ENCODE measurements around the gene SLC39A7.

The SLC39A7 gene

GRCh38 chr6:33212857-33213165 is 12.1 kb downstream of the SLC39A7 start:
- H3K27me3 ChIP-seq (ENCODE audit: insufficient read depth, low read length, poor library complexity, severe bottlenecking): no peaks in the 10 kb centered on the region
- no peak overlapping the region for H3K9ac ChIP-seq (ENCODE audit: low read depth, low read length, poor library complexity, severe bottlenecking)
- H2AFZ ChIP-seq (ENCODE audit: low read length): no peak overlapping the region
- peaks cover 9% of the 10 kb centered on the region; the same call in 1 of the 2 replicates for H3K79me2 ChIP-seq (ENCODE audit: insufficient read depth, low read length)
- TF ChIP-seq EZH2phosphoT487 (IDR thresholded peaks at IDR 0.05; ENCODE audit: borderline replicate concordance): no peak
- TF ChIP-seq CTCF (conservative IDR thresholded peaks at IDR 0.05; ENCODE audit: low read length): no peak
- H3K4me3 ChIP-seq (ENCODE audit: low read length, poor library complexity, severe bottlenecking): no peak overlapping the region
- H3K4me1 ChIP-seq (ENCODE audit: insufficient read depth, low read length, poor library complexity, severe bottlenecking): peaks cover 10% of the 10 kb centered on the region
- no peaks in the 10 kb centered on the region for H3K36me3 ChIP-seq (ENCODE audit: insufficient read depth, low read length)
- H3K4me2 ChIP-seq (ENCODE audit: low read depth, low read length, poor library complexity, severe bottlenecking): no peak overlapping the region
- H3K9me3 ChIP-seq (ENCODE audit: insufficient read depth, low read depth, low read length): no peaks in the 10 kb centered on the region
- no peaks in the 10 kb centered on the region for H3F3A ChIP-seq (ENCODE audit: low read depth)
- no peaks in the 10 kb centered on the region for H3K9me2 ChIP-seq (replicated peaks; ENCODE audit: low read depth, low read length)
- H4K20me1 ChIP-seq (ENCODE audit: insufficient read depth, low read length, poor library complexity, severe bottlenecking): no peaks in the 10 kb centered on the region

- Histone ChIP-seq H3K4me2 (ENCODE audit: low read depth, low read length, poor library complexity, severe bottlenecking) (no peak overlapping the region), H3K9ac (ENCODE audit: low read depth, low read length, poor library complexity, severe bottlenecking) (no peak overlapping the region)
Observed at GRCh38 chr6:33213166-33213988, 12.7 kb downstream of the SLC39A7 start.

GRCh38 chr6:33213989-33214335 is 13.3 kb downstream of the SLC39A7 start:
- Histone ChIP-seq H3K9me2 (replicated peaks; ENCODE audit: low read depth, low read length) (no peaks in the 10 kb centered on the region), H2AFZ (ENCODE audit: low read length) (no peak overlapping the region), H3K4me3 (ENCODE audit: low read length, poor library complexity, severe bottlenecking) (no peak overlapping the region), H3K4me1 (ENCODE audit: insufficient read depth, low read length, poor library complexity, severe bottlenecking) (peaks cover 4% of the 10 kb centered on the region), H3K79me2 (ENCODE audit: insufficient read depth, low read length) (peaks cover 3% of the 10 kb centered on the region; the same call in 1 of the 2 replicates), H3K36me3 (ENCODE audit: insufficient read depth, low read length) (no peaks in the 10 kb centered on the region), H4K20me1 (ENCODE audit: insufficient read depth, low read length, poor library complexity, severe bottlenecking) (no peaks in the 10 kb centered on the region), H3K4me2 (ENCODE audit: low read depth, low read length, poor library complexity, severe bottlenecking) (no peak overlapping the region), H3K9me3 (ENCODE audit: insufficient read depth, low read depth, low read length) (no peaks in the 10 kb centered on the region), H3K9ac (ENCODE audit: low read depth, low read length, poor library complexity, severe bottlenecking) (no peak overlapping the region), H3K27me3 (ENCODE audit: insufficient read depth, low read length, poor library complexity, severe bottlenecking) (no peaks in the 10 kb centered on the region), H3F3A (ENCODE audit: low read depth) (no peaks in the 10 kb centered on the region)
- TF ChIP-seq EZH2phosphoT487 (IDR thresholded peaks at IDR 0.05; ENCODE audit: borderline replicate concordance) (no peak), CTCF (conservative IDR thresholded peaks at IDR 0.05; ENCODE audit: low read length) (no peak)

More at GRCh38 chr6:33213166-33213988, 12.7 kb downstream of the SLC39A7 start:
- no peak for TF ChIP-seq EZH2phosphoT487 (IDR thresholded peaks at IDR 0.05; ENCODE audit: borderline replicate concordance)
- TF ChIP-seq CTCF (conservative IDR thresholded peaks at IDR 0.05; ENCODE audit: low read length): no peak
- Histone ChIP-seq H3K9me3 (ENCODE audit: insufficient read depth, low read depth, low read length) (no peaks in the 10 kb centered on the region), H3K79me2 (ENCODE audit: insufficient read depth, low read length) (peaks cover 7% of the 10 kb centered on the region; the same call in 1 of the 2 replicates), H3F3A (ENCODE audit: low read depth) (no peaks in the 10 kb centered on the region), H3K4me1 (ENCODE audit: insufficient read depth, low read length, poor library complexity, severe bottlenecking) (peaks cover 6% of the 10 kb centered on the region), H2AFZ (ENCODE audit: low read length) (no peak overlapping the region), H3K4me3 (ENCODE audit: low read length, poor library complexity, severe bottlenecking) (no peak overlapping the region), H3K36me3 (ENCODE audit: insufficient read depth, low read length) (no peaks in the 10 kb centered on the region), H3K9me2 (replicated peaks; ENCODE audit: low read depth, low read length) (no peaks in the 10 kb centered on the region), H4K20me1 (ENCODE audit: insufficient read depth, low read length, poor library complexity, severe bottlenecking) (no peaks in the 10 kb centered on the region), H3K27me3 (ENCODE audit: insufficient read depth, low read length, poor library complexity, severe bottlenecking) (no peaks in the 10 kb centered on the region)

Data from Loucy (cell line).